ENCODE measurements around the gene SH3RF3. TPM values are rescaled to one million over a fixed set of nuclear protein-coding genes. Genes with fewer than 3 reads are reported as not detected.

Gene SH3RF3
- polyA plus RNA-seq, 1 of the 3 experiments (the other 2 are of a cell fraction): 1.9 TPM

DNA sequence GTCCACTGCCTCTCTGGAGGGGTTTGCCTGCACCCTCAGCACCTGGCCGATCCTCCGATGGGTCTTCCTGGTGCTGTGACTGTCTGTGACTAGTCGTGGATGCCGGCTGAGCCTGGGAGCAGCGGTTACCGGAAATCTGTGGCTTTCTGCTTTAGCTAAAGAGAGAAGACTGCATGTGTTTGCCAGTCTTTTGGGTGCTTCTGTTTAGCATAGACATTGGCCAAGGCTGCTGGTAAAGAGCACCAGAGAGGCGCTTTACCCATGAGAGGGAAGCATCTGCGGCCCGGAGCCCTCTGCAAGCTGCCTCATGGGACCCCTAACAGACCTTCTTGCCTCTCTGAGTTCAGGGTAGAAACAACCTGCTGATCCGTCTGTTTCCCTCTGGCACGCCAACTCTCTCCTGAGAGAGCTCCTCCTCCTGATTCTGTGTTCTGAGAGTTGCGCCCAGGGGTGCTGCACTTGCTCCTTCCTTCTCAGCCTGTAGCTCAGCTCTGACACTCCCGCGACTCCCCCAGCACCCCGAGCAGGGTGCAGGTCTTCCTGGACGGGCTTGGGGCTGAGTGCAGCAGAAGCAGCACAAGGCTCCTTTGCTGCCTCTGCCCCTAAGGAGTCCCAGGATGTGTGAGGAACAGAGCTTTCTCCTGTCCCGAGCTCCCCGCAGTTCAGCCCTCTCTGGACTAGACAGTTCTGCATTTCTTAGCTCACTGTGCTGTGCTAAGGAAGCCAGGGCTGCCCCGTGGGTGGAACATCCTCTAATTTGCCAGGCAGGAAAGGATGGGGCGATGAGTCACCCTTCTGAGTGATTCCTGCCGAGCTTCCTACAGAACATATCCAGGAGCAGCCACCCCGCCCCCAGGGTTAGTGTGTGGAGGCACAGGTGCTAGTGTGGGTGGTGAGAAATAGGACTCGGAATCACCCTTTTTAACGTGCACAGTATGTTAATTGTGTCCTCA, 203.2 kb downstream of the SH3RF3 start (continued):
- TF ChIP-seq NRF1 (IDR thresholded peaks at IDR 0.05; ENCODE audit: low read depth, low read length) (no peak), GATA2 (CRISPR knock-in tag; IDR thresholded peaks at IDR 0.05) (no peak), JUND (IDR thresholded peaks at IDR 0.05) (peak; percentile 88), ELF1 (IDR thresholded peaks at IDR 0.05) (no peak), FOXM1 (IDR thresholded peaks at IDR 0.05; ENCODE audit: low read depth) (no peak), CHD2 (IDR thresholded peaks at IDR 0.05; ENCODE audit: low read length, partially characterized antibody) (no peak), EZH2phosphoT487 (IDR thresholded peaks at IDR 0.05; ENCODE audit: borderline replicate concordance, low read depth) (no peak), MEF2A (IDR thresholded peaks at IDR 0.05; ENCODE audit: borderline replicate concordance, low read depth) (no peak), SMC3 (IDR thresholded peaks at IDR 0.05; ENCODE audit: low read depth, low read length) (0 out of 2 replicates have a peak, but pooled peaks have one; percentile 7), FOXJ3 (CRISPR knock-in tag; IDR thresholded peaks at IDR 0.05) (no peak), NFIC (IDR thresholded peaks at IDR 0.05; ENCODE audit: borderline replicate concordance) (peak; percentile 62; the same call in 1 of the 2 replicates), TCF12 (IDR thresholded peaks at IDR 0.05) (peak; percentile 86), RCOR1 (IDR thresholded peaks at IDR 0.05; ENCODE audit: low read length) (peak; percentile 49; the same call in 1 of the 2 replicates)
- TF ChIP-seq, protein P1, sequence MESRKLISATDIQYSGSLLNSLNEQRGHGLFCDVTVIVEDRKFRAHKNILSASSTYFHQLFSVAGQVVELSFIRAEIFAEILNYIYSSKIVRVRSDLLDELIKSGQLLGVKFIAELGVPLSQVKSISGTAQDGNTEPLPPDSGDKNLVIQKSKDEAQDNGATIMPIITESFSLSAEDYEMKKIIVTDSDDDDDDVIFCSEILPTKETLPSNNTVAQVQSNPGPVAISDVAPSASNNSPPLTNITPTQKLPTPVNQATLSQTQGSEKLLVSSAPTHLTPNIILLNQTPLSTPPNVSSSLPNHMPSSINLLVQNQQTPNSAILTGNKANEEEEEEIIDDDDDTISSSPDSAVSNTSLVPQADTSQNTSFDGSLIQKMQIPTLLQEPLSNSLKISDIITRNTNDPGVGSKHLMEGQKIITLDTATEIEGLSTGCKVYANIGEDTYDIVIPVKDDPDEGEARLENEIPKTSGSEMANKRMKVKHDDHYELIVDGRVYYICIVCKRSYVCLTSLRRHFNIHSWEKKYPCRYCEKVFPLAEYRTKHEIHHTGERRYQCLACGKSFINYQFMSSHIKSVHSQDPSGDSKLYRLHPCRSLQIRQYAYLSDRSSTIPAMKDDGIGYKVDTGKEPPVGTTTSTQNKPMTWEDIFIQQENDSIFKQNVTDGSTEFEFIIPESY (IDR thresholded peaks at IDR 0.05; ENCODE audit: borderline replicate concordance, low read depth): no peak
- TF ChIP-seq, protein P2, sequence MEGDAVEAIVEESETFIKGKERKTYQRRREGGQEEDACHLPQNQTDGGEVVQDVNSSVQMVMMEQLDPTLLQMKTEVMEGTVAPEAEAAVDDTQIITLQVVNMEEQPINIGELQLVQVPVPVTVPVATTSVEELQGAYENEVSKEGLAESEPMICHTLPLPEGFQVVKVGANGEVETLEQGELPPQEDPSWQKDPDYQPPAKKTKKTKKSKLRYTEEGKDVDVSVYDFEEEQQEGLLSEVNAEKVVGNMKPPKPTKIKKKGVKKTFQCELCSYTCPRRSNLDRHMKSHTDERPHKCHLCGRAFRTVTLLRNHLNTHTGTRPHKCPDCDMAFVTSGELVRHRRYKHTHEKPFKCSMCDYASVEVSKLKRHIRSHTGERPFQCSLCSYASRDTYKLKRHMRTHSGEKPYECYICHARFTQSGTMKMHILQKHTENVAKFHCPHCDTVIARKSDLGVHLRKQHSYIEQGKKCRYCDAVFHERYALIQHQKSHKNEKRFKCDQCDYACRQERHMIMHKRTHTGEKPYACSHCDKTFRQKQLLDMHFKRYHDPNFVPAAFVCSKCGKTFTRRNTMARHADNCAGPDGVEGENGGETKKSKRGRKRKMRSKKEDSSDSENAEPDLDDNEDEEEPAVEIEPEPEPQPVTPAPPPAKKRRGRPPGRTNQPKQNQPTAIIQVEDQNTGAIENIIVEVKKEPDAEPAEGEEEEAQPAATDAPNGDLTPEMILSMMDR (IDR thresholded peaks at IDR 0.05): no peak
- TF ChIP-seq, protein P3, sequence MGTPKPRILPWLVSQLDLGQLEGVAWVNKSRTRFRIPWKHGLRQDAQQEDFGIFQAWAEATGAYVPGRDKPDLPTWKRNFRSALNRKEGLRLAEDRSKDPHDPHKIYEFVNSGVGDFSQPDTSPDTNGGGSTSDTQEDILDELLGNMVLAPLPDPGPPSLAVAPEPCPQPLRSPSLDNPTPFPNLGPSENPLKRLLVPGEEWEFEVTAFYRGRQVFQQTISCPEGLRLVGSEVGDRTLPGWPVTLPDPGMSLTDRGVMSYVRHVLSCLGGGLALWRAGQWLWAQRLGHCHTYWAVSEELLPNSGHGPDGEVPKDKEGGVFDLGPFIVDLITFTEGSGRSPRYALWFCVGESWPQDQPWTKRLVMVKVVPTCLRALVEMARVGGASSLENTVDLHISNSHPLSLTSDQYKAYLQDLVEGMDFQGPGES (IDR thresholded peaks at IDR 0.05; ENCODE audit: low read depth, low read length): no peak
- TF ChIP-seq, protein P4, sequence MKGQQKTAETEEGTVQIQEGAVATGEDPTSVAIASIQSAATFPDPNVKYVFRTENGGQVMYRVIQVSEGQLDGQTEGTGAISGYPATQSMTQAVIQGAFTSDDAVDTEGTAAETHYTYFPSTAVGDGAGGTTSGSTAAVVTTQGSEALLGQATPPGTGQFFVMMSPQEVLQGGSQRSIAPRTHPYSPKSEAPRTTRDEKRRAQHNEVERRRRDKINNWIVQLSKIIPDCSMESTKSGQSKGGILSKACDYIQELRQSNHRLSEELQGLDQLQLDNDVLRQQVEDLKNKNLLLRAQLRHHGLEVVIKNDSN (IDR thresholded peaks at IDR 0.05; ENCODE audit: borderline replicate concordance, low read depth): no peak
- TF ChIP-seq, protein P5, sequence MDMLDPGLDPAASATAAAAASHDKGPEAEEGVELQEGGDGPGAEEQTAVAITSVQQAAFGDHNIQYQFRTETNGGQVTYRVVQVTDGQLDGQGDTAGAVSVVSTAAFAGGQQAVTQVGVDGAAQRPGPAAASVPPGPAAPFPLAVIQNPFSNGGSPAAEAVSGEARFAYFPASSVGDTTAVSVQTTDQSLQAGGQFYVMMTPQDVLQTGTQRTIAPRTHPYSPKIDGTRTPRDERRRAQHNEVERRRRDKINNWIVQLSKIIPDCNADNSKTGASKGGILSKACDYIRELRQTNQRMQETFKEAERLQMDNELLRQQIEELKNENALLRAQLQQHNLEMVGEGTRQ (IDR thresholded peaks at IDR 0.05; ENCODE audit: borderline replicate concordance, low read depth, low read length): no peak
- TF ChIP-seq, protein P6, sequence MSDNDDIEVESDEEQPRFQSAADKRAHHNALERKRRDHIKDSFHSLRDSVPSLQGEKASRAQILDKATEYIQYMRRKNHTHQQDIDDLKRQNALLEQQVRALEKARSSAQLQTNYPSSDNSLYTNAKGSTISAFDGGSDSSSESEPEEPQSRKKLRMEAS (IDR thresholded peaks at IDR 0.05; ENCODE audit: low read depth): peak; percentile 57
- TF ChIP-seq, protein P7, sequence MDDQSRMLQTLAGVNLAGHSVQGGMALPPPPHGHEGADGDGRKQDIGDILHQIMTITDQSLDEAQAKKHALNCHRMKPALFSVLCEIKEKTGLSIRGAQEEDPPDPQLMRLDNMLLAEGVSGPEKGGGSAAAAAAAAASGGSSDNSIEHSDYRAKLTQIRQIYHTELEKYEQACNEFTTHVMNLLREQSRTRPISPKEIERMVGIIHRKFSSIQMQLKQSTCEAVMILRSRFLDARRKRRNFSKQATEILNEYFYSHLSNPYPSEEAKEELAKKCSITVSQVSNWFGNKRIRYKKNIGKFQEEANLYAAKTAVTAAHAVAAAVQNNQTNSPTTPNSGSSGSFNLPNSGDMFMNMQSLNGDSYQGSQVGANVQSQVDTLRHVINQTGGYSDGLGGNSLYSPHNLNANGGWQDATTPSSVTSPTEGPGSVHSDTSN (IDR thresholded peaks at IDR 0.05): peak; percentile 83

Measured in SK-N-SH (cell line).